Stimulated activated CD4-positive, alpha-beta T cell treated with anti-CD3 and anti-CD28 coated beads, Interleukin-2, amount 100 ng/mL, for 24 hours (primary cell): Measurements from ENCODE around the gene RHBDL2.
"Not testable (repeated sequence)": the region's sequence is repeated elsewhere in the genome, so short reads cannot be mapped to it uniquely, and the experiment has no call there.

ENCODE experiments used
- DNase-seq, 2 donors: peaks; one replicate each; pipeline ENCODE4 v3.0.0-alpha.2; 2020

RHBDL2 gene, protein sequence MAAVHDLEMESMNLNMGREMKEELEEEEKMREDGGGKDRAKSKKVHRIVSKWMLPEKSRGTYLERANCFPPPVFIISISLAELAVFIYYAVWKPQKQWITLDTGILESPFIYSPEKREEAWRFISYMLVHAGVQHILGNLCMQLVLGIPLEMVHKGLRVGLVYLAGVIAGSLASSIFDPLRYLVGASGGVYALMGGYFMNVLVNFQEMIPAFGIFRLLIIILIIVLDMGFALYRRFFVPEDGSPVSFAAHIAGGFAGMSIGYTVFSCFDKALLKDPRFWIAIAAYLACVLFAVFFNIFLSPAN

DNA sequence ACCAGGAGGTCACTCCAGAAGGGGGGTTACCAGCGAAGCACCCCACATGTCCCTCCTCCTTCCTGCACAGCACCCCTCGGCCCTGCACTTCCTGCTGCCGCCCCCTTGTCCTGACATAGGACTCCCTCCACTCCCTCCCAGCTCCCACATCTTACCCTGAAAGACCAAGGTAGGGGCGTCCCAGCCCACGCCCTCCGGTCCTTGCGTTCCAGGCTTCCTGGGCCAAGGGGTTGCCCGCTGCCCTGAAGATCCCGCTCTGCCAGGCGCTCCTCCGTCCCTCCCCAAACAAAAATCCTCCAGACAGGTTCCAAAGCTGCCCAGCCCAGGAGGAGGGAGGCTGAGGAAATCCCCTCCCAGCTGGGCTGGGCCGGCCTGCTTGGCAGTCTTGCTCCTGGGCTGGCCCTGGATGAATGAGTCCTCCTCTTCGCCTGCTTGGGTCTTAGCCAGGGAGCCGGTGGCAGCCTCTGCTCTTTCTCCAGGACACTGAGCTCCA is at the start of gene RHBDL2:
Gene RHBDL2, minus strand, starts transcription at position 304 of the 493 bp plus-strand sequence. CDS start 22,618 bp downstream, outside the sequence.
- DNase-seq: no peak

DNA sequence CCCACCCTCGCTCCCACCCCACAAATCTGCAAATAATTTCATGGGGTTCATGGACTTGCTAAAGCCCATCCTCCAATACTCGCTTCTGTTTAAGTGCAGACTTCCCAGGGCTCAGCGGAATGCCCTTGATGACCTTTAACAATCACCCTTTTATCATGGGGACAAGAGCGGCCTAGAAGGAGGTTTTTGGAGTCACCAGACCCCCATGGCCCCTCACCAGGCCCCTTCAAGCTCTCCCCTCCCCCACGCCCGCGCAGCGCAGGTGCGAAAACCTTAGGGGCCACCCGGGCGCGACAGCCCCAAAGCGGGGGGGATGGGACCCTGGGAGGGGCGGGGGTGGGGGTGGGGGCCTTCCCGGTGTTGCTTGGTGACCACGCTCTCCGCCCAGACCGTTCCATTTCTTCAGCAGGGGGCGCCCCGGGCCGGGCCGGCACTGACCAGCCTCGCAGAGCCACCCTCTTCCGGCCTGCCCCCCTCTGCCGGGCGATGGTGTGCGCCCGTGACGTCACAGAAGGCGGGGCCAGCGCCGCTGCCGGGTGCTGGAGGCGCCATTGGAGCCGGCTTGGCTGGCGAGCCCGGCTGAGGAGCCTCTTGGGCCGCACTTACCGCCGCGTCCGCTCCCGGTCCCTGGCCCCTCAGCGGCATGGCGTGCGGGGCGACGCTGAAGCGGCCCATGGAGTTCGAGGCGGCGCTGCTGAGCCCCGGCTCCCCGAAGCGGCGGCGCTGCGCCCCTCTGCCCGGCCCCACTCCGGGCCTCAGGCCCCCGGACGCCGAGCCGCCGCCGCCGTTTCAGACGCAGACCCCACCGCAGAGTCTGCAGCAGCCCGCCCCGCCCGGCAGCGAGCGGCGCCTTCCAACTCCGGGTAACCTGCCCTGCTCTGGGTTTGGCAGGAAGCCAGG is 49.4 kb upstream of the RHBDL2 start, which contains the start of gene AKIRIN1:
Gene AKIRIN1, plus strand, starts transcription at position 539 of the 900 bp plus-strand sequence. Its CDS starts 105 bp downstream, at position 644.
- peak; percentile 98 to 99 for DNase-seq

DNA sequence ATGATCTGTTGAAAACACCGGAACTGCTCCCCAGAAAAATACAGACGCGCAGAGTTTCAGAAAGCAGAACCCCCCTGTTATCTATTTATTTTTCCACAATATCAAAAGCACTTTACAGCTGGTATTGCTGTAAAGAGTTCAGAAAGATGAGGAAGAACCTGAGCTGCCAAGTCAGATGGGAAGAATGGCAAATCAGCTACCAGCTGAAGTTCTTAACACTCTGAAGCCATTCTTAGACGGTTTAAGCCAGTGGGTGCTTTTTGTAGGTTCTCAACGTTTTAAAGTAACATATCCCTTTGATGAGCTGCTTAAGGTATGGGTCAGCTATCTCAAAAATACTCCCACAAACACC is 48.7 kb upstream of the RHBDL2 start:
- no peak for DNase-seq

DNA sequence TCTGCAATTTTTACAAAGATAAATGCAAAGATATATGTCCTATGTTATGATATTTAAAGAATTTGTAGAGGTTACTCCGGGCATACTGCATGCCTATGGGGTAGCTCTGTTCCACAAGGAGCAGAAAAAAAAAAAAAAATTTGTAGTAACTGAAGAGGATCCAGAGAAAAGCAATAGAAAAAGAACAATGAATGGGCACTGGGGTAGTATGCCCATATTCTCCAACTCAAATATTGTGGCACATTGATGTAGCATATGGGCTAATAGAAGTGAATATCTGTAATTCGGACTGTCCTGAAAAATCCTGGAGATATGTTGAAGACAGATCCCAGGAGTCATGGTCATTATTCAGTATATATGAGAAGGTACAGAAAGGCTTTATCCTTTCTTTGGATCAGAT is 48.3 kb upstream of the RHBDL2 start:
- no peak for DNase-seq

DNA sequence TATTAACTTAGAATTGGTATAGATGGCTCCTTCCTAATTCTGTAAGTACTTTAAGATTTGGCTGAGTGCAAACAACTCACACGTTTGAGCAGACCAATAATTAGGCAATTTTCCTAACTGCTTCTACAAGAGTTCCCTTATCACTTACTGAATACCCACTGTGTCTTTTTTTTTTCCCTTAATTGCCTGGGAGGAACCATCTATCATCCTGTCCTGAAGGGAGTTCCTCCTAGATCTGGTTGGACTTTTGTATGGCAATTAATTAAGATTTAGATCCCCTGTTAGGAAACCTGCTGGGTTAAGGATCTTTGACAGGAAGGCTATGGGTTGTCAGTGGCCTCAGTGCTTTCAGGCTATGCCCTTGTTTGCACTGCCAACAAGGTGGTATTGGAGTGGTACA is 37.8 kb upstream of the RHBDL2 start:
- DNase-seq: not testable (repeated sequence)

DNA sequence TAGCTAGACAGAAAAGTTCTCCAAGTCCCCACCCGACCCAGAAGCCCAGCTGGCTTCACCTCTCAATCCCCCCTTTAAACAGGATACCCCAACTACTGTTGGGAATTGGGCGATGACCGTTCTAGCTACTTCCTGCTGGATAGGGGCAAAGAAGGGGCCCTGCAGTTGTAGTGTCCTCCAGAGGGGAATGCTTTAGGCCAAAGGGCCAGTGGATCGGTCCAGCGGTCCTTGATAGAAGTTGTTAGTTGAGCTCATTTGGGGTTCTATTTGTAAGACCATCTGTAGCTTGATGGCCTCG is 36.6 kb upstream of the RHBDL2 start:
- peak in 1 of 2 donors; percentile 30 for DNase-seq

DNA sequence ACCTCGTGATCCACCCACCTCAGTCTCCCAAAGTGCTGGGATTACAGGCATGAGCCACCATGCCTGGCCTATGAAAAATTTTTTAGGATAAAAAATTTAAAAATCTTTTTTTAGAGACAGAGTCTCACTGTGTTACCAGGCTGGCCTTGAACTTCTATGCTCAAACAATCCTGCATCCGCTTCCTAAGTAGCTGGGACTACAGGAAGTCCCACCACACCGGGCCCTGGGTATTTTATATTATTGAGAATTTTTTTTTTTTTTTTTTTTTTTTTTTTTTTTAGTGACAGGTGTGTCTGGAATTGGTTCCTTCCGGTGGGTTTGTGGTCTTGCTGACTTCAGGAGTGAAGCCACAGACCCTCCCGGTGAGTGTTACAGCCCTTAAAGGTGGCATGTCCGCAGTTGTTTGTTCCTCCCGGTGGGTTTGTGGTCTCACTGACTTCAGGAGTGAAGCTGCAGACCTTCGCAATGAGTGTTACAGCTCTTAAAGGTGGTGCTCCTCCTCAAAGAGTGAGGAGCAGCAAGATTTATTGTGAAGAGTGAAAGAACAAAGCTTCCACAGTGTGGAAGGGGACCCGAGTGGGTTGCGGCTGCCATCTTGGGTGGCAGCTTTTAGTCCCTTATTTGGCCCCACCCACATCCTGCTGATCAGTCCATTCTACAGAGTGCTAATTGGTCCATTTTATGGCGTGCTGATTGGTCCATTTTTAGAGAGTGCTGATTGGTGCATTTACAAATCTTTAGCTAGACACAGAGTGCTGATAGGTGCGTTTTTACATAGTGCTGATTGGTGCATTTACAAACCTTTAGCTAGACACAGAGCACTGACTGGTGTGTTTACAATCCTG is 36.0 kb upstream of the RHBDL2 start:
- DNase-seq: peak; percentile 20 to 40

DNA sequence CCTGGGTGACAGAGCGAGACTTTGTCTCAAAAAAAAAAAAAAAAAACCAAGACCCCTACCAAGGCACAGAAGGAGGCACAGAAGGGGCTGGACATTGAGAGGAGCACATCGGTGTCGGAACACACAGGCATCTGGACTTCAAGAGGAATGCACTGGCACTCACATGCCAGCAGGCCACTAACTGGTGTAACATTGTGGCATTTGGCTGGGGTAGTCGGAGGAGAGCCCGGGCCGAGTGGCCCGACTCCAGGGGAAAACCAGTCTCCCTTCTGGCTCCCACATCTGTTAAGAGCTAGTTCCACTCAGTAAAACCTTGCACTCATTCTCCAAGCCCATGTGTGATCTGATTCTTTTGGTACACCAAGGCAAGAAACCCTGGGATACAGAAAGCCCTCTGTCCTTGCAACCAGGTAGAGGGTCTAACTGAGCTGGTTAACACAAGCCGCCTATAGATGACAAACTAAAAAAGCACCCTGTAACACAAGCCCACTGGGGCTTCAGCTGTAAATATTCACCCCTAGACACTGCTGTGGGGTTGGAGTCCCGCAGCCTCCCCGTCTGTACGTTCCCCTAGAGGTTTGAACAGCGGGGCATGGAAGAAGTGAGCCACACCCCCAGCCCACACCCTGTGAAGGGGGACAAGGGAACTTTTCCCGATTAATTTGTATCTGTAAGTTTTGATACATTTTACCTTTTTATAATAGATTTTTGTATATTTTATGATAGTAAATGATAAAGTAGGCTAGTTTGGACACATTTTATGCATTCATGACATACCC is 32.2 kb upstream of the RHBDL2 start:
- DNase-seq: no peak

DNA sequence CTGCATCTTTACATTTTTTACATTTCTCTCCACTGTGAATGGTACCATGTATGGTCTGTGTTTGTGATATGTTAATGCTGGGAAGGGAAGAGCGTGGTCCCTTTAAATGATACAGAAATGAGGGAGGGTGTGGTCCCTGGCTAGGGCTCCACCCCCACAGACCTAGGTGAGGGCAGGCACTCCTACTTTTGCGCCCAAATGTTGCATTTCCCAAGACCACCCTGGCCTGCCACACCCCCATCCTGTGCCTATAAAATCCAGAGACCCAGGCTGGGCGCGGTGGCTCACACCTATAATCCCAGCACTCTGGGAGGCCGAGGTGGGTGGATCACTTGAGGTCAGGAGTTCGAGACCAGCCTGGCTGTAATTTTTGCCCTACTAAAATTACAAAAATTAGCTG is 31.5 kb upstream of the RHBDL2 start:
- not testable (repeated sequence) for DNase-seq

DNA sequence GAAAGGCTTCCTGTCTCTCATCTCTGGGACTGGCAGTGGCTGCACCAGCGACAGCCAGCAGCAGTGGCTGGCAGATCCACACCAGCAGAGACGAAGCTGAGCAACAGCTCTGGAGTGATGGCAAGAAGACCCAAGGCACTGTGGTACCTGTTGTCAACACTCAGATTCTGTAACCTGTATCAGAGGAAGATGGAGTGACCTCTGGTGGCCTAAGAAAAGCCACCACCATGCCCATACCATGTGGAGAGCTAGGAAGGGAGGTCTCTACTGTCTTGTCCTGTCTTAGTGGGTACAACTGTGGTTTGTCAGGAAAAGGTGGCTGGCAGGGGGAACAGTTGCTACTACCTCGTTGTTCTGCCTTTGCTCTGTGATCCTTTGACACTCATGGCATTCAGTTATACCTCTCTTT is 22.5 kb upstream of the RHBDL2 start:
- DNase-seq: no peak

DNA sequence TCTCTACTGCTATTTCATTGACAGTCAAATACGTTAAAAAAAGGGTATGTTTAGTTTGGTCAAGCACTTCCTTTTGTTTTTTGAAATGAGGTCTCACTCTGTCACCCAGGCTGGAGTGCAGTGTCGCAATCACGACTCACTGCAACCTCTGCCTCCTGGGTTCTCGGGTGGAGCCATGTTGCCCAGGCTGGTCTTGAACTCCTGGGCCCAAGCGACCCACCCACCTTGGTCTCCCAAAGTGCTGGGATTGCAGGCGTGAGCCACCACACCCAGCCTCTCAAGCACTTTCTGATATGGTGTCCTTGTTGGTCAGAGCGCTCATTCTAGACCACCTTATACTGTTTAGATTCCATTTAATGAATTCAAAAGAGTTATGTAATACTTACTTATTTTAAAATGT is 20.9 kb upstream of the RHBDL2 start:
- no peak for DNase-seq

DNA sequence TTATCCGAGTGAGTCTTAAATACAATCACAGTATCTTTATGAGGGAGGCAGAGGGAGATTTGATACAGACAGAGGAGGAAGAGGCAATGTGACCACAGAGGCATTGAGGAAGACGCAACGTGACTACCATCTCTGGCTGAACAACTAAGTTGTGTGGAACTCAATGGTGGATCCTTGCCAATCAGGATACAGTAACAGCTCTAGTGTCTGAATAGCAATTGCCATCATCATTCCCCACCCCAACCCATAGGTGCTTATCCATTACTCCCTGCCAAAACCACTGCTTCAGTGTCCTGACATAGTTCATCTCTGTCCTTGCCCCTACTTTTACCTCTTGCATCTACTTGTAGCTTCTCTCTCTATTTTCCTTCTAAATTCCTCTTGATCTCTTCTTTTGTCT is 20.5 kb upstream of the RHBDL2 start:
- DNase-seq: no peak

DNA sequence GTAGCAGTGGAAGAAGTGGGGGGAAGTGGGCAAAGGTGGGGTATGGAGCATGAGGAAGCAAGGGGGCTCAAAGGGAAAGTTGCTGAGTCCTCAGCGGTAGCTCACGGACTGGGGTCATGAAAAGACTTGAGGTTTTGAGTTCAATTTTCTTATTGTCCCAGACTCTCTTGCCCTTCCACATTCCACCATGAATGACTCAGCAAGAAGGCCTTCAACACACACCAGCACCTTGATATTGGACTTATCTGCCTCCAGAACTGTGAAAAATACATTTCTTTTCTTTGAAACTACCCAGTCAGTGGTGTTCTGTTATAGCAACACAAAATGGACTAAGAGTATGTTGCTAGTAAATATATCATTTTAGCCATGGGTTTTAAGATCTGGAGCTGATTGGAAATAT is 17.3 kb upstream of the RHBDL2 start:
- no peak for DNase-seq

DNA sequence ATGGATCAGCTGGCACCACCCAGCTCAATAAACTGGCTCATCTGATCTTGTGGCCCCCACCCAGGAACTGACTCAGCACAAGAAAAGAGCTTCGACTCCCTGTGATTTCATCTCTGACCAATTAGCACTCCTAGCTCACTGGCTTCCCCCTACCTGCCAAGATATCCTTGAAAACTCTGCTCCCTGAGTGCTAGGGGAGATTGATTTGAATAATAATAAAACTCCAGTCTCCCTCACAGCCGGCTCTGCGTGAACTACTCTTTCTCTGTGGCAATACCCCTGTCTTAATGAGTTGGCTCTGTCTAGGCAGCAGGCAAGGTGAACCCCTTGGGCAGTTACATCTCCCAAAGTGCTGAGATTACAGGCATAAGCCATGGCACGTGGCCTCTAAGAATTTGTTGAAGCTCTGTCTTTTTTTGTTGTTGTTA is 11.8 kb upstream of the RHBDL2 start:
- no peak for DNase-seq

DNA sequence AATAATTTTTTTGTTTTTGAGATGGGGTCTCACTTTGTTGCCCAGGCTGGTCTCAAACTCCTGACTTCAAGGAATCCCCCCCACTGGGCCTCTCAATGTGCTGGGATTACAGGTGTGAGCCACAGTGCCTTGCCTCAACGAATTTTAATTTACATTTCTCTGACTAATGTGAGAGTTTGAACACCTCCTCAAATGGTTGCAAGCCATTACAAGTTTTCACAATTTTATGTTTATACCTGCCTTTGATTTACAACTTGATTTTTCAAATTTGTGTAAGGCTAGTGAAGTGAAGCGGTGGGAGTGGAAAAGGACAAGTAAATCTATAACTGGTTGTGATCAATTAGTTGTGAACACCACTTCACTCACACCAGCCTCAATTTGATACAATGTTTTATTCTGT is 8.9 kb upstream of the RHBDL2 start:
- DNase-seq: no peak

DNA sequence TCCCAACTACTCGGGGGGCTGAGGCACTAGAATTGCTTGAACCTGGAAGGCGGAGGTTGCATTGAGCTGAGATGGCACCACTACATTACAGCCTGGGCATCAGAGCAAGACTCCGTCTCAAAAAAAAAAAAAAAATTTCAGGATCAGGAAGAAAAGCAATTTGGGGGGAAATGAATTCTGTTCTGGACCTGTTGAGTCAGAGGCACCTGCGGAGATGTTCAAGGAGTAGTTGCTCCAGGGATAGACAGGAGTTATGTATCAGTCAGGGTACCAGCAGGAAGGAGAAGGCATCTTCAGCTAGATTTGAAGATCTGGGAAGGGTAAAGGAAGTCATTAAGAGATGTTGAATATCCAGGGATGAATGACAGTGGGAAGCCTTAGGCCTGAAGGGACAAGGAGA is 2.9 kb upstream of the RHBDL2 start:
- no peak for DNase-seq

DNA sequence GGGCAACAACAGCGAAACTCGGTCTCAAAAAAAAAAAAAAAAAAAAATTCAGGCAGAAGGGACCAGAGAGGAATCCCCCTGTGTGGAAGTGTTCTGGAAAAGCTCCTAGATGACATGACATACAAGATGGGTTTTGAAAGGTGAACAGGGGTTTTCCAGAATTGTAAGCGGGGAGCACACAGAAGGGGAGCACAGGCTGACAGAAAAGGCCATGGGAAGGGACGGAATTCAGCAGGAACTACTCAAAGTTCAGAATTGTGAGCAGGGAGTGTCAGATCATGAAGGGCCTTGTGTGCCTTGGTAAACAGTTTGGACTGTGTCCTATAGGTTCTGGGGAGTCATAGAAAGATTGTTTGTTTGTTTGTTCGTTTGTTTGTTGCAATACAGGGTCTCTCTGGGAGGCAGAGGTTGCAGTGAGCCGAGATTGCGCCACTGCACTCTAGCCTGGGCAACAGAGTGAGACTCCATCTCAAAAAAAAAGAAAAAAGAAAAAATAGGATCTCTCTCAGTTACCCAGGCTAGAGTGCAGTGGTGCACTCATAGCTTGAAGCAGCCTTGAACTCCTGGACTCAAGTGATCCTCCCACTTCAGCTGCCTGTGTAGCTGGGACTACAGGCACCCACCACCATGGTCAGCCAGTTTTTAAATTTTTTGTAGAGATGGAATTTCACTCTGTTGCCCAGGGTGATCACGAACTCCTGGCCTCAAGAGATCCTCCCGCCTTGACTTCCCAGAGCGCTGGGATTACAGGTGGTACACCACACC is 1.2 kb upstream of the RHBDL2 start:
- DNase-seq: no peak

DNA sequence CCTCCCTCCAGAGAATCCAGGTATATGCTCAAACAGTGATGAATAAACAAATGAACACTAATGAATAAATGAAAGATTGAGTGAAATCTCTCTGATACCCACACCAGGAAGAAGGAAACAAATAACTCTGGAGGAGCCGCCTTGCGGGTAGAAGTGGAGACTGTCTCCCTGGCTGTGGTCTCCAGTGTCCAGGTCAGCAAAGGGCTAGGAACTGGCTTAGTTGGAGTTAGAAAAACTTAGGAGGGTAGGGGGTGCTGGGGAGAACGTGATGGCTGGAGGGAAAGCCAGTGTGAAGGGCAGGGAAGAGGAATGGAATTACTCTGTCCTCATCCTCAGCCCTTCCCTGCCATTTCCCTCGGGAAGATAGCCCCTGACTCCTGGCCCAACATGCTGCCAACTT is 537 bp downstream of the RHBDL2 start:
- DNase-seq: no peak

DNA sequence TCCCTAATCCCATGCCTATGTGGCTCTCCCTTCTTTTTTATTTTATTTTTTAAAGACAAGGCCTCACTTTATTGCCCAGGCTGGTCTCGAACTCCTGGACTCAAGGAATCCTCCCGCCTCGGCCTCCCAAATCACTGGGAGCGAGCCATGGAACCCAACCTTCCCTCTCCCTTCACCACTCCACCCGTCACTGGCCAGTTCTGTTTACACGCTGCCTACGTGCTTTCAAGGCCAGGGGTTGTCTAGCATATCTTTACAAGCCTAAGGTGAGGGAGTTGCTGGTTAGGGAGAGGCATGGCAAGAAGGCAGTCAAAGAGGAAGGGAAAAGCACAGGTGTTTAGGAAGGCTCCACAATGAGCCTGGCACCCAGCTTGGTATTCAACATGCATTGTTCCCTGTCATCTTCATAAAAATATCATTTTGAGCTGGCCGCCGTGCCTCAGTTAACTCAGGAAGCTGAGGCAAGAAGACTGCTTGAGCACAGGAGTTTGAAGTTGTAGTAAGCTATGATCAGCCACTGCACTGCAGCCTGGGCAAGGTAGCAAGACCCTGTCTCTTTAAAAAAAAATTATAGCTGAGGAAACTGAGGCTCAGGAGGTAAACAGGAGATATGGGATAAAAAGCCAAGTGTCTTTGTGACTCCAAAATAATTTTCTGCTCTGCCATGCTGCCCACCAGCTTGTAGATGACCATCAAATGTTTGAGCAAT is 1.1 kb downstream of the RHBDL2 start:
- no peak for DNase-seq

DNA sequence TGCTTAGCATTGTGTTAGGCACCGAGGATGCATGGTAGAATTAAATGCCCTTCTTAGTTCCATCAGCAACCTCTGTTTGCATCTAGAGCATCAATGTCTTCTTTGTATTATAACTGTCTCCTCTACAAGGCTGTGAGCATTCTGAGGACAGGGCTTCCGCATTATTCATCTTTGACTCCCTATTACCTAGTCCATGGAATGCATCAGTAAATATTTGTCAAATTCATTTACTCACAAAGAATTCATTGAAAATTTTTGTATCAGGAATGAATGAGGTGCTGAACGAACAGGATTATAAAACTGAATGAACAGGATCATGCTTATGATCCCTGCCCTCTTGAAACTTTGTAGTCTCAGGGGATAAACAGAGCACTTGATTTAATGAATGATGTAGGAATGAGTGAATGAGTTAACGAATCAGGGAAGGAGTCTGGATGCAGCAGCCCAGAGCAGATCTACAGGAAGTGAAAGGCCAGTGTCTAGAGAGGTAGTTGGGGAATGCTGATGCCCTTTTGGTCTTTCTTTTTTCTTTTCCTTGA is 2.8 kb downstream of the RHBDL2 start:
- DNase-seq: no peak

DNA sequence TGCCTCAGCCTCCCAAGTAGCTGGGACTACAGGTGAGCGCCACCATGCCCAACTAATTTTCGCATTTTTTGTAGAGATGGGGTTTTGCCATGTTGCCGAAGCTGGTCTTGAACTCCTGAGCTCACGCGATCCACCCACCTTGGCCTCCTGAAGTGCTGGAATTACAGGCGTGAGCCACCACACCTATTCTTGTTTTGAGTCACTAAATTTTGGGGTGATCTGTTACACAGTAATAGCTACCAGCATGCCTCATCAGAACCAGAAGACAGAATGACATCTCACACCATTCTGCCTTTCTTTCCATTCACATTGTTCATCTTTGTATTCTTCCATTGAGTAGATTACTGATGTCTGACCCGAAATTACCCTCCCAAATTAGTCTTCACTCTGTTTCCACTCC is 9.1 kb downstream of the RHBDL2 start:
- DNase-seq: peak in 1 of 2 donors; percentile 9
